Neural progenitor cell (in vitro differentiated cells): ENCODE measurements around the gene RCSD1. TPM values are rescaled to one million over a fixed set of nuclear protein-coding genes. Genes with fewer than 3 reads are reported as not detected.

Source experiments
- DNase-seq: peaks from one replicate; pipeline ENCODE4 v3.0.0-alpha.2; 2016; ENCODE audit warnings: low spot score
- H2AFZ ChIP-seq: fragments of 200-600 bp; sonication (generic); replicated peaks from 2 replicates; pipeline ENCODE4 v1.6.1; 2016; ENCODE audit warnings: antibody characterized with exemption
- H3F3A ChIP-seq: fragments of 200-600 bp; sonication (generic); 2 replicates; pipeline ENCODE4 v1.6.1; 2016; ENCODE audit warnings: antibody characterized with exemption, low read depth
- H3K27ac ChIP-seq: fragments of 200-600 bp; sonication (generic); 2 replicates; pipeline ENCODE4 v1.5.1; 2016; ENCODE audit warnings: mild to moderate bottlenecking
- H3K27me3 ChIP-seq: fragments of 200-600 bp; sonication (generic); 2 replicates; pipeline ENCODE4 v1.6.1; 2016; ENCODE audit warnings: mild to moderate bottlenecking, moderate library complexity
- H3K36me3 ChIP-seq: fragments of 200-600 bp; sonication (generic); 2 replicates; pipeline ENCODE4 v1.5.1; 2016
- H3K4me1 ChIP-seq: fragments of 200-600 bp; sonication (generic); 2 replicates; pipeline ENCODE4 v1.6.1; 2016; ENCODE audit warnings: mixed run types
- H3K4me2 ChIP-seq: fragments of 200-600 bp; sonication (generic); 2 replicates; pipeline ENCODE4 v1.6.1; 2016
- H3K4me3 ChIP-seq: fragments of 200-600 bp; sonication (generic); 2 replicates; pipeline ENCODE4 v1.5.1; 2016
- H3K79me2 ChIP-seq: fragments of 200-600 bp; sonication (generic); 2 replicates; pipeline ENCODE4 v1.6.1; 2016; ENCODE audit warnings: low read depth
- H3K9ac ChIP-seq: fragments of 200-600 bp; sonication (generic); 2 replicates; pipeline ENCODE4 v1.6.1; 2016
- H3K9me3 ChIP-seq: fragments of 200-600 bp; sonication (generic); 2 replicates; pipeline ENCODE4 v1.5.1; 2016; ENCODE audit warnings: low read depth
- H4K20me1 ChIP-seq: fragments of 200-600 bp; sonication (generic); 2 replicates; pipeline ENCODE4 v1.6.1; 2016; ENCODE audit warnings: low read depth
- H3K27ac Mint-ChIP-seq: 3 replicates; pipeline ENCODE4 v1.8.0; 2021; ENCODE audit warnings: mixed read lengths
- H3K27me3 Mint-ChIP-seq: 2 replicates; pipeline ENCODE4 v1.8.0; 2022; ENCODE audit warnings: low read depth, mild to moderate bottlenecking, inconsistent platforms, moderate library complexity, mixed read lengths; ENCODE audit not compliant: insufficient read depth
- H3K36me3 Mint-ChIP-seq: 3 replicates; pipeline ENCODE4 v1.8.0; 2021; ENCODE audit warnings: mixed read lengths
- H3K4me1 Mint-ChIP-seq: 3 replicates; pipeline ENCODE4 v1.8.0; 2021; ENCODE audit warnings: mixed read lengths
- H3K4me3 Mint-ChIP-seq: 3 replicates; pipeline ENCODE4 v1.8.0; 2021; ENCODE audit warnings: mild to moderate bottlenecking, moderate library complexity, mixed read lengths
- H3K9me3 Mint-ChIP-seq: 3 replicates; pipeline ENCODE4 v1.8.0; 2020; ENCODE audit warnings: mixed read lengths
- CTCF ChIP-seq: fragments of 200-600 bp; sonication (generic); IDR thresholded peaks from 2 replicates; pipeline ENCODE4 v1.5.1; 2017; ENCODE audit warnings: antibody characterized with exemption, mild to moderate bottlenecking
- EZH2 ChIP-seq: fragments of 200-600 bp; sonication (generic); IDR thresholded peaks from 2 replicates; pipeline ENCODE4 v1.6.1; 2017; ENCODE audit warnings: antibody characterized with exemption, mild to moderate bottlenecking, moderate library complexity
- EZH2phosphoT487 ChIP-seq: fragments of 200-600 bp; sonication (generic); IDR thresholded peaks from 2 replicates; pipeline ENCODE4 v1.6.1; 2017; ENCODE audit warnings: antibody characterized with exemption
- total RNA-seq: library from RNA; depleted of rRNA; stranded (reverse); fragments of >200 nt; gene quantifications from 2 replicates; pipeline ENCODE4 v1.2.3, GENCODE V29; 2015; ENCODE audit warnings: low replicate concordance

Gene RCSD1
- total RNA-seq, 1 donor from 2014 or later = 0.06 TPM

- no peak overlapping the region for H3K27ac ChIP-seq
- no peak overlapping the region for H3K4me3 Mint-ChIP-seq
Measured at GRCh38 chr1:167644551-167644950, 14.5 kb downstream of the RCSD1 start.

GRCh38 chr1:167645140-167645541 lies 15.1 kb downstream of the RCSD1 start:
- Histone ChIP-seq H2AFZ (no peak overlapping the region), H3K4me2 (no peak overlapping the region), H3K27me3 (no peaks in the 10 kb centered on the region), H3K4me3 (no peak overlapping the region), H3K9me3 (no peaks in the 10 kb centered on the region), H3K79me2 (no peaks in the 10 kb centered on the region), H4K20me1 (no peaks in the 10 kb centered on the region), H3K36me3 (no peaks in the 10 kb centered on the region), H3K27ac (no peak overlapping the region), H3K4me1 (peaks cover 2% of the 10 kb centered on the region), H3K9ac (no peak overlapping the region), H3F3A (no peaks in the 10 kb centered on the region)
- Mint-ChIP-seq H3K4me1 (peaks cover 27% of the 10 kb centered on the region), H3K9me3 (no peaks in the 10 kb centered on the region), H3K4me3 (no peak overlapping the region), H3K27me3 (no peaks in the 10 kb centered on the region), H3K27ac (no peak overlapping the region), H3K36me3 (no peaks in the 10 kb centered on the region)
- no peak for TF ChIP-seq CTCF
- no peak for TF ChIP-seq EZH2
- TF ChIP-seq EZH2phosphoT487 = no peak
- no peak for DNase-seq

More at GRCh38 chr1:167644551-167644950, 14.5 kb downstream of the RCSD1 start:
- no peaks in the 10 kb centered on the region for H3K27me3 Mint-ChIP-seq
- no peak overlapping the region for H3K4me2 ChIP-seq
- H3K4me1 ChIP-seq = no peaks in the 10 kb centered on the region
- H3K9me3 Mint-ChIP-seq = no peaks in the 10 kb centered on the region
- H3K79me2 ChIP-seq = no peaks in the 10 kb centered on the region
- H3K27ac Mint-ChIP-seq = no peak overlapping the region
- H3K36me3 ChIP-seq = no peaks in the 10 kb centered on the region
- no peak overlapping the region for H3K9ac ChIP-seq
- no peaks in the 10 kb centered on the region for H4K20me1 ChIP-seq
- no peaks in the 10 kb centered on the region for H3K27me3 ChIP-seq
- no peak for DNase-seq
- TF ChIP-seq EZH2phosphoT487 (no peak), CTCF (no peak), EZH2 (no peak)
- no peaks in the 10 kb centered on the region for H3F3A ChIP-seq
- H3K9me3 ChIP-seq = no peaks in the 10 kb centered on the region
- peaks cover 22% of the 10 kb centered on the region for H3K4me1 Mint-ChIP-seq
- H3K36me3 Mint-ChIP-seq = no peaks in the 10 kb centered on the region
- no peak overlapping the region for H3K4me3 ChIP-seq
- H2AFZ ChIP-seq = no peak overlapping the region

- Histone ChIP-seq H3K27me3 (no peaks in the 10 kb centered on the region), H3K27ac (no peak overlapping the region), H4K20me1 (no peaks in the 10 kb centered on the region), H3K9ac (no peak overlapping the region), H3K4me3 (no peak overlapping the region), H3K9me3 (no peaks in the 10 kb centered on the region), H3K4me2 (no peak overlapping the region), H3K79me2 (no peaks in the 10 kb centered on the region), H2AFZ (no peak overlapping the region), H3K36me3 (no peaks in the 10 kb centered on the region), H3K4me1 (peaks cover 6% of the 10 kb centered on the region), H3F3A (no peaks in the 10 kb centered on the region)
- TF ChIP-seq CTCF (no peak), EZH2 (no peak), EZH2phosphoT487 (no peak)
- H3K4me1 Mint-ChIP-seq = peaks cover 33% of the 10 kb centered on the region
- DNase-seq = no peak
- no peak overlapping the region for H3K4me3 Mint-ChIP-seq
- H3K36me3 Mint-ChIP-seq = no peaks in the 10 kb centered on the region
- no peaks in the 10 kb centered on the region for H3K9me3 Mint-ChIP-seq
- H3K27me3 Mint-ChIP-seq = no peaks in the 10 kb centered on the region
- no peak overlapping the region for H3K27ac Mint-ChIP-seq
Measured at GRCh38 chr1:167645625-167646414, 15.8 kb downstream of the RCSD1 start.
